Endothelial cell of umbilical vein (primary cell): ENCODE data around the gene FAM124B. TPM values are rescaled to one million over a fixed set of nuclear protein-coding genes. Genes with fewer than 3 reads are reported as not detected.
"Not testable (repeated sequence)": the region's sequence is repeated elsewhere in the genome, so short reads cannot be mapped to it uniquely, and the experiment has no call there.

Source experiments
- BruUV-seq: library from RNA; stranded (reverse); fragments of 400-500 nt; replicated peaks from 2 replicates; lab custom pipeline; 2021; lab: Mats Ljungman, UMichigan
- CTCF ChIA-PET: fragments of 300-600, 350-600 bp; sonication (Branson Sonifier 250); formaldehyde crosslinking; loops from one replicate; lab custom pipeline; 2021; ENCODE audit warnings: antibody characterized with exemption, inconsistent platforms; lab: Charles Lee
- POLR2A ChIA-PET: fragments of 300-600, 350-600 bp; sonication (Branson Sonifier 250); formaldehyde crosslinking; loops from one replicate; lab custom pipeline; 2021; ENCODE audit warnings: antibody characterized with exemption, inconsistent platforms; lab: Charles Lee
- DNase-seq: peaks from one replicate; pipeline ENCODE4 v3.0.0-alpha.2; 2011; ENCODE audit warnings: low read depth, low spot score
- FAIRE-seq: peaks from 2 replicates; lab custom pipeline; 2011; peaks lifted over from hg19 to GRCh38; lab: Jason Lieb, UNC
- H2AFZ ChIP-seq: 2 replicates; pipeline ENCODE4 v1.6.0; 2012; ENCODE audit warnings: low read depth, low read length, control low read depth, inconsistent platforms
- H3K27ac ChIP-seq: 2 replicates; pipeline ENCODE4 v1.5.1; 2011; ENCODE audit warnings: low read depth, mild to moderate bottlenecking, control low read depth, low read length, moderate library complexity; ENCODE audit not compliant: insufficient read depth
- H3K27me3 ChIP-seq, 2 experiments: 2 replicates each; pipeline versions ENCODE4 v1.6.0 to v1.6.1; 2011; ENCODE audit warnings: low read length in 2 of 2, mixed read lengths in 1 of 2; ENCODE audit not compliant: control insufficient read depth in 2 of 2, insufficient read depth in 2 of 2
- H3K36me3 ChIP-seq, 2 experiments: 2 replicates in 1 of 2; 3 replicates in 1 of 2; pipeline ENCODE4 v1.5.1; 2011; ENCODE audit warnings: low read length in 2 of 2, mild to moderate bottlenecking in 1 of 2, moderate library complexity in 1 of 2; ENCODE audit not compliant: control insufficient read depth in 2 of 2, insufficient read depth in 2 of 2; ENCODE audit errors: extremely low read depth in 1 of 2
- H3K4me1 ChIP-seq: 3 replicates; pipeline ENCODE4 v1.5.1; 2011; ENCODE audit warnings: mild to moderate bottlenecking, low read length; ENCODE audit not compliant: control insufficient read depth, insufficient read depth; ENCODE audit errors: extremely low read depth
- H3K4me2 ChIP-seq: 2 replicates; pipeline ENCODE4 v1.6.1; 2011; ENCODE audit warnings: low read length, control low read depth, mixed read lengths; ENCODE audit not compliant: insufficient read depth
- H3K4me3 ChIP-seq, 3 experiments: fragments of 200-600 bp in 1 of 3; sonication (generic), shearing (Covaris generic) in 1 of 3; replicated peaks in 1 of 3; 2 replicates each; pipeline ENCODE4 v1.5.1; 2011 to 2016; ENCODE audit warnings: control low read depth in 3 of 3, low read length in 3 of 3, mild to moderate bottlenecking in 2 of 3, inconsistent platforms in 1 of 3, low read depth in 1 of 3, moderate library complexity in 1 of 3; ENCODE audit not compliant: insufficient read depth in 1 of 3
- H3K79me2 ChIP-seq: 2 replicates; pipeline ENCODE4 v1.6.0; 2012; ENCODE audit warnings: low read length, inconsistent platforms; ENCODE audit not compliant: control insufficient read depth, insufficient read depth
- H3K9ac ChIP-seq: replicated peaks from 2 replicates; pipeline ENCODE3; 2011; ENCODE audit warnings: low read length, control low read depth; ENCODE audit not compliant: insufficient read depth; ENCODE audit errors: extremely low read depth
- H3K9me1 ChIP-seq: replicated peaks from 3 replicates; pipeline ENCODE4 v1.6.0; 2011; ENCODE audit warnings: mild to moderate bottlenecking, low read length; ENCODE audit not compliant: control insufficient read depth, insufficient read depth; ENCODE audit errors: extremely low read depth
- H3K9me3 ChIP-seq: replicated peaks from 2 replicates; pipeline ENCODE4 v1.5.1; 2012; ENCODE audit warnings: low read length, inconsistent platforms; ENCODE audit not compliant: control insufficient read depth, insufficient read depth
- H4K20me1 ChIP-seq: replicated peaks from 2 replicates; pipeline ENCODE3; 2011; ENCODE audit warnings: mild to moderate bottlenecking, low read length; ENCODE audit not compliant: control insufficient read depth, insufficient read depth; ENCODE audit errors: extremely low read depth
- CTCF ChIP-seq, 2 donors: IDR thresholded peaks; 1 replicate in 1 of 2; 2 replicates in 1 of 2; pipeline ENCODE4 v1.5.1; 2011; ENCODE audit warnings: low read length in 2 of 2, mild to moderate bottlenecking in 2 of 2, moderate library complexity in 2 of 2, control low read depth in 1 of 2, inconsistent platforms in 1 of 2, low read depth in 1 of 2; ENCODE audit not compliant: insufficient read depth in 1 of 2; ENCODE audit errors: extremely low read depth in 1 of 2
- EZH2 ChIP-seq: IDR thresholded peaks from 2 replicates; pipeline ENCODE4 v1.6.1; 2012; ENCODE audit warnings: borderline replicate concordance, low read depth, mild to moderate bottlenecking, moderate library complexity, low read length, inconsistent platforms; ENCODE audit not compliant: severe bottlenecking
- FOS ChIP-seq: IDR thresholded peaks from 2 replicates; pipeline ENCODE4 v1.6.1; 2011; ENCODE audit warnings: mild to moderate bottlenecking, low read length, moderate library complexity, borderline replicate concordance; ENCODE audit not compliant: insufficient read depth
- GATA2 ChIP-seq: IDR thresholded peaks from 2 replicates; pipeline ENCODE4 v1.7.0; 2011; ENCODE audit warnings: low read depth, mild to moderate bottlenecking, moderate library complexity, mixed read lengths, low read length; ENCODE audit not compliant: insufficient read length, insufficient read depth
- JUN ChIP-seq: IDR thresholded peaks from 2 replicates; pipeline ENCODE4 v1.6.1; 2011; ENCODE audit warnings: borderline replicate concordance, low read depth; ENCODE audit not compliant: insufficient read length, insufficient read depth
- MAX ChIP-seq: IDR thresholded peaks from 2 replicates; pipeline ENCODE4 v1.6.1; 2011; ENCODE audit not compliant: insufficient read depth, insufficient read length
- MYC ChIP-seq: IDR thresholded peaks from one replicate; pipeline ENCODE4 v1.6.1; 2011; ENCODE audit warnings: mild to moderate bottlenecking, low read depth, low read length
- POLR2A ChIP-seq: IDR thresholded peaks from 2 replicates; pipeline ENCODE4 v1.6.1; 2012; ENCODE audit warnings: low read depth, mild to moderate bottlenecking, control low read depth, low read length
- POLR2AphosphoS5 ChIP-seq: IDR thresholded peaks from 2 replicates; pipeline ENCODE4 v1.6.1; 2012; ENCODE audit warnings: low read depth, mild to moderate bottlenecking, control low read depth, low read length, moderate library complexity; ENCODE audit not compliant: insufficient read depth
- dilution Hi-C: fragments of 300-500 bp; cut with MboI; formaldehyde crosslinking; loops from one replicate; pipeline ENCODE4 v1.15.0; 2019; ENCODE audit warnings: low sequenced_read_pairs; ENCODE audit not compliant: extremely low pct_ligation_motif_present
- intact Hi-C: fragments of 100-400 bp; cut with micrococcal nuclease; formaldehyde crosslinking; loops from one replicate; pipeline ENCODE4 v1.10.0; 2022
- polyA plus RNA-seq, 4 experiments: library from polyadenylated mRNA; depleted of rRNA in 3 of 4; stranded (reverse) in 3 of 4; unstranded in 1 of 4; fragments of >200 nt; gene quantifications; 2 replicates each; pipeline versions ENCODE4 v1.2.1 to v1.2.3, GENCODE V29; 2011 to 2012; ENCODE audit warnings: missing spikeins in 1 of 4
- total RNA-seq: library from RNA; stranded (reverse); gene quantifications from 2 replicates; pipeline ENCODE4 v1.2.3, GENCODE V29; 2021

The FAM124B gene
- total and polyA plus RNA-seq, 2 donors (not counting 3 experiments of a cell fraction or from before 2014, with no cell fraction given) = 82.0 to 119 TPM

GRCh38 chr2:224382973-224383555 is 18.8 kb downstream of the FAM124B start:
- H4K20me1 ChIP-seq = peaks cover 31% of the 10 kb centered on the region
- intact Hi-C loops (no loop called here), dilution Hi-C loops (no loop called here)
- peaks cover 63% of the 10 kb centered on the region for H3K79me2 ChIP-seq
- H3K9ac ChIP-seq = no peak overlapping the region
- H3K9me1 ChIP-seq = no peaks in the 10 kb centered on the region
- no peaks in the 10 kb centered on the region for H3K27me3 ChIP-seq
- ChIA-PET CTCF (interaction anchor here (1.4 kb wide), 1 partner anchor 13 kb away, joined by 4 read pairs; no protein-coding TSS in a partner anchor), POLR2A (no interaction called here)
- no peak overlapping the region for H3K4me3 ChIP-seq
- no TSS peak for BruUV-seq
- no peak for FAIRE-seq
- peaks cover 2% of the 10 kb centered on the region for H3K4me1 ChIP-seq
- no peak for DNase-seq
- peaks cover 7 to 29% of the 10 kb centered on the region in 2 experiments for H3K36me3 ChIP-seq
- TF ChIP-seq POLR2AphosphoS5 = no peak
- TF ChIP-seq JUN = no peak
- TF ChIP-seq GATA2 = no peak
- TF ChIP-seq POLR2A = no peak
- no peak for TF ChIP-seq FOS
- TF ChIP-seq MAX = no peak
- no peak for TF ChIP-seq MYC
- no peak for TF ChIP-seq CTCF (IDR thresholded peaks at IDR 0.05; ENCODE audit: extremely low read depth in 1 of 2, insufficient read depth in 1 of 2, low read depth in 1 of 2, low read length in 2 of 2)
- no peak for TF ChIP-seq EZH2
- H3K9me3 ChIP-seq = no peaks in the 10 kb centered on the region
- H3K27ac ChIP-seq = no peak overlapping the region
- H2AFZ ChIP-seq = no peak overlapping the region
- no peak overlapping the region for H3K4me2 ChIP-seq

GRCh38 chr2:224382280-224382647 is 19.6 kb downstream of the FAM124B start:
- H3K4me1 ChIP-seq, H3K9ac ChIP-seq, H3K9me3 ChIP-seq, dilution Hi-C loops, BruUV-seq, H3K27me3 ChIP-seq, H3K27ac ChIP-seq, intact Hi-C loops, H3K4me2 ChIP-seq, H3K9me1 ChIP-seq, H2AFZ ChIP-seq, DNase-seq, H3K4me3 ChIP-seq, FAIRE-seq, POLR2A ChIA-PET: not testable (repeated sequence)
- Histone ChIP-seq H3K36me3 (peaks cover 7 to 29% of the 10 kb centered on the region in 2 experiments), H4K20me1 (peaks cover 26% of the 10 kb centered on the region), H3K79me2 (peaks cover 58% of the 10 kb centered on the region)
- CTCF ChIA-PET = interaction anchor here (1.4 kb wide), 1 partner anchor 13 kb away, joined by 4 read pairs; no protein-coding TSS in a partner anchor
